ENCODE measurements around the gene AFAP1L2. TPM values are rescaled to one million over a fixed set of nuclear protein-coding genes. Genes with fewer than 3 reads are reported as not detected.
A peak's percentile ranks its signal among the peaks of the same experiment; 100 is the strongest.

AFAP1L2 gene
- total RNA-seq, 1 experiment from 2014 or later: 170 TPM

DNA sequence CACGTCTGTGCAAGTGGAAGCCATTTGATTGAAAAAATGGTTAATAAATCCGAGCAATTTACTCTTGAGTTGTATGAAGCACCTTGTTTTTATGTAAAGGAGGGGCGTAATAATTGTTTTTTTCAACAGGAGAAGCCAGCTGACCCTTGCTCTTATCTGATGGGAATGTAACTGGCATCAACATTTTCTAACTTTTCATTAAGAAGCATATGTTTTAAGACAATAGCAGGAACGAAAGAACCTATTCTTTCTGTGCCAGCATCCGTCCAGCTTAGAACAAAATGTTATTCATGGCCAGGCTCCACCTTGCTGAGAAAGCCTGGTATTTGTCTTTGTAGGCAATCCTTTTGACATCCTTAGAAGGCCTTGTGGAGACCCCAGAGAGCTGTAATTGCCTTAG is 22.2 kb upstream of the AFAP1L2 start:
- Histone ChIP-seq H3K27me3 (ENCODE audit: control insufficient read depth, insufficient read depth, low read length) (no peaks in the 10 kb centered on the region), H3K4me3 (ENCODE audit: low read depth in 2 of 2, low read length in 2 of 2) (no peak overlapping the region), H3K27ac (ENCODE audit: low read length) (peak overlapping the region; percentile 80), H3K9me3 (ENCODE audit: control insufficient read depth, insufficient read depth, low read depth, low read length) (no peaks in the 10 kb centered on the region), H3K4me1 (ENCODE audit: control insufficient read depth, insufficient read depth, low read length) (peaks cover 36% of the 10 kb centered on the region), H3K36me3 (ENCODE audit: control insufficient read depth, insufficient read depth, low read length) (no peaks in the 10 kb centered on the region)
- intact Hi-C loops (cut with micrococcal nuclease; ENCODE audit: unreplicated experiment): loop anchor here (10.0 kb wide), 1 partner anchor 252 kb away; the partner anchor contains the start of genes CCDC186 and TDRD1
- DNase-seq (ENCODE audit: low read depth, low spot score): no peak
- TF ChIP-seq TCF7L2 (IDR thresholded peaks at IDR 0.05; ENCODE audit: low read depth, low read length): no peak
- TF ChIP-seq POLR2AphosphoS5 (IDR thresholded peaks at IDR 0.05; ENCODE audit: low read depth, low read length): no peak
- ChIA-PET POLR2A (no interaction called here), CTCF (no interaction called here)
- BruUV-seq (replicated peaks): no TSS peak
- ATAC-seq: no peak
- in situ Hi-C loops (cut with HindIII; ENCODE audit: low pct_unique_long_range_greater_than_20kb, low sequenced_read_pairs): no loop called here

DNA sequence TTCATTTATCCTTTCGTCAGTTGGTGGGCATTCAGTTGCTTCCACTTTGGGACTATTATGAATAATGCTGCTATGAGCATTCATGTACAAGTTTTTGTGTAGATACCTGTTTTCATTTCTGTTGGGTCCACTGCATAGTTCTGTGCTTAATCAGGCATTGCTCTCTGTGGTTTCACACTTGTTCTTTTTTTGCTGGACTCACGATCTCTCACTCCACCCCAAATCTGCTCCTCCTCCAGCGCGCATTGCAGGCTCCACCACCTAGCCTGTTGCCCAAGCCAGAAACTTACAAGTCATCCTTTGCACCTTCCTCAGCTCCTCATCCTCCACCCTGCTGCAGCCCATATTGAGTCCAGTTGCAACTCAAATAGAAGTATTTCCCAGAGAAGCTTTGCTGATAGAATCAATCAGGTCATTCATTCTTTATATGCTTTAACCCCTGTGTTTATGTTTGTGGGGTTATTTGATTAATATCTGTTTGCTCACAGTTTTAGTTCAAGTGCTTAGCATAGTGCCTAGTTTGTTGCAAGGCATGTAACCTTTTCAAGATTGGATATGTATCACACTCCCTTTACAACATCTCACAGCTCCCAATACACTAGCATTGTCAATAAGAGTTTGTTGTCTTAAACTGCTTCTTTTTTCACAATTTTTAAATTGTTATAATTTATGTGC is 16.6 kb upstream of the AFAP1L2 start:
- ATAC-seq: peak; percentile 88
- no peaks in the 10 kb centered on the region for H3K36me3 ChIP-seq (ENCODE audit: control insufficient read depth, insufficient read depth, low read length)
- DNase-seq (ENCODE audit: low read depth, low spot score): no peak
- intact Hi-C loops (cut with micrococcal nuclease; ENCODE audit: unreplicated experiment): loop anchor here (10.0 kb wide), 1 partner anchor 246 kb away; the partner anchor contains the start of genes CCDC186 and TDRD1
- in situ Hi-C loops (cut with HindIII; ENCODE audit: low pct_unique_long_range_greater_than_20kb, low sequenced_read_pairs): no loop called here
- H3K4me3 ChIP-seq (ENCODE audit: low read depth in 2 of 2, low read length in 2 of 2): no peak overlapping the region
- H3K9me3 ChIP-seq (ENCODE audit: control insufficient read depth, insufficient read depth, low read depth, low read length): no peaks in the 10 kb centered on the region
- H3K27ac ChIP-seq (ENCODE audit: low read length): peak overlapping the region; percentile 74
- ChIA-PET POLR2A (no interaction called here), CTCF (no interaction called here)
- no TSS peak for BruUV-seq (replicated peaks)
- no peaks in the 10 kb centered on the region for H3K27me3 ChIP-seq (ENCODE audit: control insufficient read depth, insufficient read depth, low read length)
- peaks cover 15% of the 10 kb centered on the region for H3K4me1 ChIP-seq (ENCODE audit: control insufficient read depth, insufficient read depth, low read length)
- TF ChIP-seq POLR2AphosphoS5 (IDR thresholded peaks at IDR 0.05; ENCODE audit: low read depth, low read length) (no peak), TCF7L2 (IDR thresholded peaks at IDR 0.05; ENCODE audit: low read depth, low read length) (peak; percentile 83)

GRCh38 chr10:114418109-114418508 is 13.8 kb upstream of the AFAP1L2 start:
- H3K4me1 ChIP-seq (ENCODE audit: control insufficient read depth, insufficient read depth, low read length): peaks cover 25% of the 10 kb centered on the region
- no peaks in the 10 kb centered on the region for H3K9me3 ChIP-seq (ENCODE audit: control insufficient read depth, insufficient read depth, low read depth, low read length)
- intact Hi-C loops (cut with micrococcal nuclease; ENCODE audit: unreplicated experiment): no loop called here
- no peaks in the 10 kb centered on the region for H3K36me3 ChIP-seq (ENCODE audit: control insufficient read depth, insufficient read depth, low read length)
- no peak for TF ChIP-seq SIN3A (IDR thresholded peaks at IDR 0.05; ENCODE audit: borderline replicate concordance, insufficient read depth, low read depth, low read length)
- no peak for TF ChIP-seq TCF7L2 (IDR thresholded peaks at IDR 0.05; ENCODE audit: low read depth, low read length)
- no peak for TF ChIP-seq REST (IDR thresholded peaks at IDR 0.05; ENCODE audit: insufficient read depth in 1 of 2, low read depth in 2 of 2, low read length in 1 of 2)
- TF ChIP-seq, protein P1, sequence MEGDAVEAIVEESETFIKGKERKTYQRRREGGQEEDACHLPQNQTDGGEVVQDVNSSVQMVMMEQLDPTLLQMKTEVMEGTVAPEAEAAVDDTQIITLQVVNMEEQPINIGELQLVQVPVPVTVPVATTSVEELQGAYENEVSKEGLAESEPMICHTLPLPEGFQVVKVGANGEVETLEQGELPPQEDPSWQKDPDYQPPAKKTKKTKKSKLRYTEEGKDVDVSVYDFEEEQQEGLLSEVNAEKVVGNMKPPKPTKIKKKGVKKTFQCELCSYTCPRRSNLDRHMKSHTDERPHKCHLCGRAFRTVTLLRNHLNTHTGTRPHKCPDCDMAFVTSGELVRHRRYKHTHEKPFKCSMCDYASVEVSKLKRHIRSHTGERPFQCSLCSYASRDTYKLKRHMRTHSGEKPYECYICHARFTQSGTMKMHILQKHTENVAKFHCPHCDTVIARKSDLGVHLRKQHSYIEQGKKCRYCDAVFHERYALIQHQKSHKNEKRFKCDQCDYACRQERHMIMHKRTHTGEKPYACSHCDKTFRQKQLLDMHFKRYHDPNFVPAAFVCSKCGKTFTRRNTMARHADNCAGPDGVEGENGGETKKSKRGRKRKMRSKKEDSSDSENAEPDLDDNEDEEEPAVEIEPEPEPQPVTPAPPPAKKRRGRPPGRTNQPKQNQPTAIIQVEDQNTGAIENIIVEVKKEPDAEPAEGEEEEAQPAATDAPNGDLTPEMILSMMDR (IDR thresholded peaks at IDR 0.05): no peak
- TF ChIP-seq POLR2AphosphoS5 (IDR thresholded peaks at IDR 0.05; ENCODE audit: low read depth, low read length): no peak
- ChIA-PET POLR2A (no interaction called here), CTCF (interaction anchor here (0.6 kb wide), 1 partner anchor 112 kb away, joined by 6 read pairs; no protein-coding TSS in a partner anchor)
- H3K27ac ChIP-seq (ENCODE audit: low read length): peak overlapping the region; percentile 78; the same call in 1 of the 2 replicates
- DNase-seq (ENCODE audit: low read depth, low spot score) (no peak), ATAC-seq (no peak)
- H3K4me3 ChIP-seq (ENCODE audit: low read depth in 2 of 2, low read length in 2 of 2): no peak overlapping the region
- no TSS peak for BruUV-seq (replicated peaks)
- in situ Hi-C loops (cut with HindIII; ENCODE audit: low pct_unique_long_range_greater_than_20kb, low sequenced_read_pairs): no loop called here
- H3K27me3 ChIP-seq (ENCODE audit: control insufficient read depth, insufficient read depth, low read length): no peaks in the 10 kb centered on the region

Measured in Panc1 (cell line).